ENCODE results near the gene CNDP2.

GRCh38 chr18:74556126-74556525, 60.0 kb downstream of the CNDP2 start:
- no peak for TF ChIP-seq CTCF (IDR thresholded peaks at IDR 0.05)
- TF ChIP-seq ZFX (IDR thresholded peaks at IDR 0.05; ENCODE audit: borderline replicate concordance): no peak

Measured in 22Rv1 (cell line).